ENCODE results near the gene SDF2.
"Not testable (repeated sequence)": the region's sequence is repeated elsewhere in the genome, so short reads cannot be mapped to it uniquely, and the experiment has no call there.

Gene SDF2

GRCh38 chr17:28626818-28627217 lies 34.9 kb downstream of the SDF2 start:
- no peak for DNase-seq (ENCODE audit: low read depth)

- no peak for DNase-seq (ENCODE audit: low read depth)
Measured at GRCh38 chr17:28624148-28624547, 37.6 kb downstream of the SDF2 start.

- no peak for DNase-seq (ENCODE audit: low read depth)
Measured at GRCh38 chr17:28623696-28624095, 38.0 kb downstream of the SDF2 start.

GRCh38 chr17:28622186-28622585 lies 39.5 kb downstream of the SDF2 start:
- no peak for DNase-seq (ENCODE audit: low read depth)

GRCh38 chr17:28620010-28620409 lies 41.7 kb downstream of the SDF2 start:
- no peak for DNase-seq (ENCODE audit: low read depth)

- no peak for DNase-seq (ENCODE audit: low read depth)
Measured at GRCh38 chr17:28618464-28618863, 43.2 kb downstream of the SDF2 start.

- DNase-seq (ENCODE audit: low read depth), result no peak
Measured at GRCh38 chr17:28616281-28616680, 45.4 kb downstream of the SDF2 start.

GRCh38 chr17:28615260-28615940 lies 46.3 kb downstream of the SDF2 start:
- DNase-seq (ENCODE audit: low read depth), result no peak

- DNase-seq (ENCODE audit: low read depth), result peak; percentile 3
Measured at GRCh38 chr17:28613931-28614381, 47.8 kb downstream of the SDF2 start, which contains the start of gene RSKR. Gene RSKR, minus strand, starts transcription at chr17:28614185. Its CDS starts 24 bp downstream, at chr17:28614161.

- peak; percentile 60 for DNase-seq (ENCODE audit: low read depth)
Measured at GRCh38 chr17:28612936-28613872, 48.5 kb downstream of the SDF2 start.

GRCh38 chr17:28612531-28612930 lies 49.2 kb downstream of the SDF2 start:
- DNase-seq (ENCODE audit: low read depth), result no peak

GRCh38 chr17:28610376-28610775 lies 51.3 kb downstream of the SDF2 start:
- no peak for DNase-seq (ENCODE audit: low read depth)

GRCh38 chr17:28604031-28604430 lies 57.7 kb downstream of the SDF2 start:
- DNase-seq (ENCODE audit: low read depth), result not testable (repeated sequence)

GRCh38 chr17:28599311-28600184 lies 62.2 kb downstream of the SDF2 start:
- DNase-seq (ENCODE audit: low read depth), result peak; percentile 97

- peak; percentile 95 for DNase-seq (ENCODE audit: low read depth)
Measured at GRCh38 chr17:28598799-28599310, 62.9 kb downstream of the SDF2 start, which contains the start of gene SPAG5. Gene SPAG5, minus strand, starts transcription at chr17:28599025. Its CDS starts 79 bp downstream, at chr17:28598946.

GRCh38 chr17:28598389-28598788 lies 63.3 kb downstream of the SDF2 start:
- no peak for DNase-seq (ENCODE audit: low read depth)
